OCI-LY1 (cell line): ENCODE results near the gene GABRG2.

Experiments
- H2AFZ ChIP-seq: fragments of 200-600 bp; sonication (generic), shearing (Covaris generic); 2 replicates; pipeline ENCODE4 v1.6.0; 2014; ENCODE audit warnings: antibody characterized with exemption, mild to moderate bottlenecking, low read length
- H3F3A ChIP-seq: fragments of 200-600 bp; sonication (generic), shearing (Covaris generic); 2 replicates; pipeline ENCODE4 v1.6.0; 2014; ENCODE audit warnings: mild to moderate bottlenecking, antibody characterized with exemption, low read length, moderate library complexity; ENCODE audit not compliant: insufficient read depth
- H3K27ac ChIP-seq: fragments of 200-600 bp; sonication (generic); 2 replicates; pipeline ENCODE4 v1.5.1; 2014; ENCODE audit warnings: low read length, mixed run types, mild to moderate bottlenecking, low read depth; ENCODE audit not compliant: poor library complexity, severe bottlenecking
- H3K27me3 ChIP-seq: fragments of 200-600 bp; sonication (generic); 2 replicates; pipeline ENCODE4 v1.6.0; 2014; ENCODE audit warnings: antibody characterized with exemption, mild to moderate bottlenecking, low read length, moderate library complexity; ENCODE audit not compliant: insufficient read depth
- H3K36me3 ChIP-seq: fragments of 200-600 bp; sonication (generic); 2 replicates; pipeline ENCODE4 v1.6.1; 2014; ENCODE audit warnings: mild to moderate bottlenecking, antibody characterized with exemption, low read length, moderate library complexity, mixed read lengths; ENCODE audit not compliant: insufficient read depth
- H3K4me1 ChIP-seq: fragments of 200-600 bp; sonication (generic); 2 replicates; pipeline ENCODE4 v1.5.1; 2014; ENCODE audit warnings: mild to moderate bottlenecking, low read length, moderate library complexity; ENCODE audit not compliant: insufficient read depth, severe bottlenecking
- H3K4me2 ChIP-seq: fragments of 200-600 bp; sonication (generic), shearing (Covaris generic); 2 replicates; pipeline ENCODE4 v1.6.1; 2014; ENCODE audit warnings: low read length
- H3K4me3 ChIP-seq: fragments of 200-600 bp; sonication (generic); 2 replicates; pipeline ENCODE4 v1.5.1; 2014; ENCODE audit warnings: low read length, low read depth, mild to moderate bottlenecking, mixed read lengths; ENCODE audit not compliant: poor library complexity, severe bottlenecking
- H3K79me2 ChIP-seq: fragments of 200-600 bp; shearing (Covaris generic); 2 replicates; pipeline ENCODE4 v1.6.1; 2016; ENCODE audit warnings: mixed run types, low read length, mixed read lengths; ENCODE audit not compliant: insufficient read depth
- H3K9ac ChIP-seq: fragments of 200-600 bp; sonication (generic), shearing (Covaris generic); 2 replicates; pipeline ENCODE4 v1.6.1; 2014; ENCODE audit warnings: mild to moderate bottlenecking, low read length, mixed read lengths
- H3K9me2 ChIP-seq: fragments of 200-600 bp; sonication (generic), shearing (Covaris generic); 2 replicates; pipeline ENCODE4 v1.6.1; 2014; ENCODE audit warnings: low read depth, mild to moderate bottlenecking, low read length, mixed read lengths
- H3K9me3 ChIP-seq: fragments of 200-600 bp; shearing (Covaris generic); 2 replicates; pipeline ENCODE4 v1.6.1; 2014; ENCODE audit warnings: low read length, mixed read lengths
- H4K20me1 ChIP-seq: fragments of 200-600 bp; sonication (generic), shearing (Covaris generic); 2 replicates; pipeline ENCODE4 v1.6.0; 2016; ENCODE audit warnings: mild to moderate bottlenecking, low read length; ENCODE audit not compliant: insufficient read depth
- EZH2 ChIP-seq: fragments of 200-600 bp; sonication (generic), shearing (Covaris generic); IDR thresholded peaks from 2 replicates; pipeline ENCODE4 v1.8.0; 2017; ENCODE audit warnings: borderline replicate concordance, mixed run types, mild to moderate bottlenecking, antibody characterized with exemption, low read length, moderate library complexity, mixed read lengths
- TF ChIP-seq, protein P1 (sequence below): fragments of 200-600 bp; sonication (generic), shearing (Covaris generic); IDR thresholded peaks from 2 replicates; pipeline ENCODE4 v1.5.1; 2017; ENCODE audit warnings: mild to moderate bottlenecking, antibody characterized with exemption, low read length, moderate library complexity, mixed read lengths

GABRG2 gene

DNA sequence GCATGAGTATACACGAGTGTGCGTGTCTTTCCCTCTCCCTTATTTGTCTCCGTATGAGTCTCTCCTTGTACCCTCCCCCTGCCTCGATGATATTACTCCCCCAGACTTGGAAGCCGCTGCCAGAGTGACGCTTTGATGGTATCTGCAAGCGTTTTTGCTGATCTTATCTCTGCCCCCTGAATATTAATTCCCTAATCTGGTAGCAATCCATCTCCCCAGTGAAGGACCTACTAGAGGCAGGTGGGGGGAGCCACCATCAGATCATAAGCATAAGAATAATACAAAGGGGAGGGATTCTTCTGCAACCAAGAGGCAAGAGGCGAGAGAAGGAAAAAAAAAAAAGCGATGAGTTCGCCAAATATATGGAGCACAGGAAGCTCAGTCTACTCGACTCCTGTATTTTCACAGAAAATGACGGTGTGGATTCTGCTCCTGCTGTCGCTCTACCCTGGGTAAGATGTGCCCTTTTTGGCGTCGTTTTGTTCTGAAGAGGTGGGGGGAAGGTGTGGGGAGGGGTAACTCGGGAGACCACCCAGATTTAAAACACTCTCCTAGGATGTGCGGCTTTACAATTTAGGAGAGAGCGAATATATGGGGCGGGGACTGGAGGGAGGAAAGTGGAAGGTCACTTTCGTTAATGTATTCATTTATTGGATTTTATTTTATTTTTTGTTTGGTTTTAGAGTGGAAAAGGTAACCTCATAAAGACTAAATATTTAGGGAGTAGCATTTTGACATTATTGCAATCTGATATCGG, at the start of gene GABRG2:
Gene GABRG2 (plus strand): TSS at position 119 of the 757 bp plus-strand sequence. CDS start 227 bp downstream, at position 346.
- Histone ChIP-seq H3K4me2 (no peak within 1 kb of the TSS), H3F3A (no peaks in the 10 kb centered on the region), H3K4me3 (no peak within 1 kb of the TSS), H3K9ac (no peak within 1 kb of the TSS), H2AFZ (no peak within 1 kb of the TSS), H3K36me3 (no peaks in the 10 kb centered on the region), H3K27ac (no peak within 1 kb of the TSS), H3K79me2 (no peaks in the 10 kb centered on the region), H3K9me2 (no peaks in the 10 kb centered on the region), H3K27me3 (no peaks in the 10 kb centered on the region), H3K4me1 (no peaks in the 10 kb centered on the region), H3K9me3 (no peaks in the 10 kb centered on the region), H4K20me1 (no peaks in the 10 kb centered on the region)
- no peak for TF ChIP-seq EZH2
- TF ChIP-seq, protein P1, sequence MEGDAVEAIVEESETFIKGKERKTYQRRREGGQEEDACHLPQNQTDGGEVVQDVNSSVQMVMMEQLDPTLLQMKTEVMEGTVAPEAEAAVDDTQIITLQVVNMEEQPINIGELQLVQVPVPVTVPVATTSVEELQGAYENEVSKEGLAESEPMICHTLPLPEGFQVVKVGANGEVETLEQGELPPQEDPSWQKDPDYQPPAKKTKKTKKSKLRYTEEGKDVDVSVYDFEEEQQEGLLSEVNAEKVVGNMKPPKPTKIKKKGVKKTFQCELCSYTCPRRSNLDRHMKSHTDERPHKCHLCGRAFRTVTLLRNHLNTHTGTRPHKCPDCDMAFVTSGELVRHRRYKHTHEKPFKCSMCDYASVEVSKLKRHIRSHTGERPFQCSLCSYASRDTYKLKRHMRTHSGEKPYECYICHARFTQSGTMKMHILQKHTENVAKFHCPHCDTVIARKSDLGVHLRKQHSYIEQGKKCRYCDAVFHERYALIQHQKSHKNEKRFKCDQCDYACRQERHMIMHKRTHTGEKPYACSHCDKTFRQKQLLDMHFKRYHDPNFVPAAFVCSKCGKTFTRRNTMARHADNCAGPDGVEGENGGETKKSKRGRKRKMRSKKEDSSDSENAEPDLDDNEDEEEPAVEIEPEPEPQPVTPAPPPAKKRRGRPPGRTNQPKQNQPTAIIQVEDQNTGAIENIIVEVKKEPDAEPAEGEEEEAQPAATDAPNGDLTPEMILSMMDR, result no peak

DNA sequence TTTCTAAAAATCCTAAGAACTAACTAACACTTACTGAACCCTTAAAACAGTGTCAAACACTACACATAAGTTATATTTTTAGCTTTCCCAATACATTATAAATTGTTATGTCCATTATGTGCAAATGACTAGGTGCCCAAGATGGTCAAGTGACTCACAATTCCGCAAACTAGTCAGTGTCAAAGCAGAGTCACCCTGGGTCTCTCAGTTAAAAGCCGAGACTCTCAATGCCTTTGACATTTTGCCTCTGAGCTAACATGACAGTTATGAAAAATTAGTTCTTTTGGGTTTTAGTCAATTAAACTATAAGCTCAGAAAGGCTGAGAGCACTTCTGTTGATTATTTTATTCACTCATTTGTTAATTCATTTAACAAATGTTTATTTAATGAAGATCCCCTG, 42.3 kb upstream of the GABRG2 start:
- Histone ChIP-seq H3K9ac (no peak overlapping the region), H3K79me2 (no peaks in the 10 kb centered on the region), H3K4me3 (no peak overlapping the region), H3K27me3 (no peaks in the 10 kb centered on the region), H3K36me3 (no peaks in the 10 kb centered on the region), H3K27ac (no peak overlapping the region), H3K9me3 (no peaks in the 10 kb centered on the region), H4K20me1 (no peaks in the 10 kb centered on the region), H3K4me2 (no peak overlapping the region), H3K4me1 (no peaks in the 10 kb centered on the region), H3F3A (no peaks in the 10 kb centered on the region), H2AFZ (no peak overlapping the region), H3K9me2 (no peaks in the 10 kb centered on the region)
- TF ChIP-seq, protein P1, result no peak
- TF ChIP-seq EZH2, result no peak

DNA sequence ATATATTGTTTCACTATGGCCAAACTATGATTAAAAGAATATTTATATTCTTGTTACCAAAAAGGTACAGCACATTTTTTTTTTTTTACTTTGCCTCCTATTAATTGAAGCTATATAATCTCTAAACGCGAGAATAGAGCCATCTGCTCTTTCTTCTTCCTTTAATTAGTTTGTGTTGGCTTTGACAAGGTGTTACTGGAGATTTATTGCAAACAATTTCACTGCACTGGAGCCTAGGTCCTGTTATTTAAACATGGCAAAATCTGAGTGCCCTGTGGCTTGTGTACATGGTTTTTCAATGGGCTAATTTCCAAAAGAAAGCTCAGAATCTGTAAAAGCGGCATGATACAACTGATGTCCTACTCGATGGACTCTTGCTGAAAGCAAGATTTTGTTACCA, 40.8 kb upstream of the GABRG2 start:
- Histone ChIP-seq H3K27ac (no peak overlapping the region), H3F3A (no peaks in the 10 kb centered on the region), H3K9me2 (no peaks in the 10 kb centered on the region), H3K9ac (no peak overlapping the region), H3K36me3 (no peaks in the 10 kb centered on the region), H3K79me2 (no peaks in the 10 kb centered on the region), H3K4me2 (no peak overlapping the region), H3K4me3 (no peak overlapping the region), H4K20me1 (no peaks in the 10 kb centered on the region), H3K27me3 (no peaks in the 10 kb centered on the region), H3K4me1 (no peaks in the 10 kb centered on the region), H2AFZ (no peak overlapping the region), H3K9me3 (no peaks in the 10 kb centered on the region)
- no peak for TF ChIP-seq EZH2
- TF ChIP-seq, protein P1, result no peak
